GM13977 (cell line): Measurements from ENCODE around the gene LBHD2.

Experiments used
- DNase-seq: peaks from one replicate; pipeline ENCODE4 v3.0.0; 2012; ENCODE audit warnings: low spot score
- in situ Hi-C: fragments of 300-500 bp; cut with MboI; formaldehyde crosslinking; loops from one replicate; pipeline ENCODE4 v1.12.0; 2022; ENCODE audit warnings: low sequenced_read_pairs, low pct_unique_long_range_greater_than_20kb, mixed read lengths, inconsistent platforms; ENCODE audit not compliant: unreplicated experiment
- TF ChIP-seq, protein P1 (sequence below): IDR thresholded peaks from 2 replicates; pipeline ENCODE4 v1.5.1; 2012; ENCODE audit warnings: mild to moderate bottlenecking, control low read depth; ENCODE audit not compliant: insufficient read depth; ENCODE audit errors: extremely low read depth, missing control alignments

The LBHD2 gene

DNA sequence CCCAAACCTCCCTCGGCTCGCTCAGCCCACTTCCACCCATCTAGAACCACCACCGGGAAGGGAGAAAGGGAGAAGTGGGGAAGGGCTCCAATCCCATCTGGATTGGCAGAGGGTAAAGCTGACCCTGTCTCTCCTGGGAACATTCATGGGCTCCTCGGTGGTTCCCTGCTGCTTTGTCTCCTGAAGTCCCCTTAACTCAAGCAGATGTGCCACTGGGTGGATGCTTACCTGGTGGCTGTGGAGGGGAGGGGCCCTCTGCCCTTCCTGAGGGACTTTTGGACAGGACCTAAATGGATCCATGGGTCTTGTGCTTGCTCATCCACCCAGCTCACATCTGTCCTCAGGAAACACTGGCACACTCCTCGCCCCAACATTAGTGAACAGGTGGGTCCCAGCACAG is 24.5 kb upstream of the LBHD2 start:
- TF ChIP-seq, protein P1, sequence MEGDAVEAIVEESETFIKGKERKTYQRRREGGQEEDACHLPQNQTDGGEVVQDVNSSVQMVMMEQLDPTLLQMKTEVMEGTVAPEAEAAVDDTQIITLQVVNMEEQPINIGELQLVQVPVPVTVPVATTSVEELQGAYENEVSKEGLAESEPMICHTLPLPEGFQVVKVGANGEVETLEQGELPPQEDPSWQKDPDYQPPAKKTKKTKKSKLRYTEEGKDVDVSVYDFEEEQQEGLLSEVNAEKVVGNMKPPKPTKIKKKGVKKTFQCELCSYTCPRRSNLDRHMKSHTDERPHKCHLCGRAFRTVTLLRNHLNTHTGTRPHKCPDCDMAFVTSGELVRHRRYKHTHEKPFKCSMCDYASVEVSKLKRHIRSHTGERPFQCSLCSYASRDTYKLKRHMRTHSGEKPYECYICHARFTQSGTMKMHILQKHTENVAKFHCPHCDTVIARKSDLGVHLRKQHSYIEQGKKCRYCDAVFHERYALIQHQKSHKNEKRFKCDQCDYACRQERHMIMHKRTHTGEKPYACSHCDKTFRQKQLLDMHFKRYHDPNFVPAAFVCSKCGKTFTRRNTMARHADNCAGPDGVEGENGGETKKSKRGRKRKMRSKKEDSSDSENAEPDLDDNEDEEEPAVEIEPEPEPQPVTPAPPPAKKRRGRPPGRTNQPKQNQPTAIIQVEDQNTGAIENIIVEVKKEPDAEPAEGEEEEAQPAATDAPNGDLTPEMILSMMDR: no peak
- in situ Hi-C loops: no loop called here
- DNase-seq: no peak

DNA sequence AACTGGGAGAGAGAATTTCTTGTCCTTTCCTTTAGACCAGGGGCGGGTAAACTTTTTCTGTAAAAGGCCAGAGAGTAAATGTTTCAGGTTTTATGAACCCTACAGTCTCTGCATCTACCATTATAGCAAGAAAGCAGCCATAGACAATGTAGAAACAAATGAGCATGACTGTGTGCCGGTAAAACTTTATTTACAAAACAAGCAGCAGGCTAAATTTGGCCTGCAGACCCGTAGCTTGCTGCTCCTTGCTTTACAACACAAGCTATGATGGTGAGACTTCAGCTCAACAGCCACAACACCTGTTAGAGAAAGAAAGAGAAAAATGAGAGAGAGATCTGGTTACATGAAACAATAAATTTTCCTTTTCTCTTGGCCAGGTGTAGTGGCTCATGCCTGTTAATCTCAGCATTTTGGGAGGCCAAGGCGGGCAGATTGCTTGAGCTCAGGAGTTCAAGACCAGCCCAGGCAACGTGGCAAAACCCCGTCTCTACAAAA is 22.5 kb upstream of the LBHD2 start:
- TF ChIP-seq, protein P1: no peak
- in situ Hi-C loops: no loop called here
- DNase-seq: no peak

DNA sequence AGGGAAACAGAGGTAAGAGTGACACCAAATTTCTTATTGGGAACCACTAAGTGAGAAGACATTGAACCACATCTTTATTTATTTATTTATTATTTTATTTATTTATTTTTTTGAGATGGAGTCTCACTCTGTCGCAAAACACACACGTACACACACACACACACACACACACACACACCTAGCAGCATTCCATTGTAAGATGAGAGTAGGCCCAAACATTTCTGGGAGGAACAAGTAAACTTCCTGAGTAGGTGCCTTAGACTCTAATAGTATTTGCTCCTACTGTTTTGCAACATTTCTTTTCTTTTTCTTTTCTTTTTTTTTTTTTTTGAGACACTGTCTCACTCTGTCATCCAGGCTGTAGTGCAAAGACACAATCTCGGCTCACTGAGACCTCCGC is 19.6 kb upstream of the LBHD2 start:
- in situ Hi-C loops: no loop called here
- DNase-seq: no peak
- TF ChIP-seq, protein P1: no peak

DNA sequence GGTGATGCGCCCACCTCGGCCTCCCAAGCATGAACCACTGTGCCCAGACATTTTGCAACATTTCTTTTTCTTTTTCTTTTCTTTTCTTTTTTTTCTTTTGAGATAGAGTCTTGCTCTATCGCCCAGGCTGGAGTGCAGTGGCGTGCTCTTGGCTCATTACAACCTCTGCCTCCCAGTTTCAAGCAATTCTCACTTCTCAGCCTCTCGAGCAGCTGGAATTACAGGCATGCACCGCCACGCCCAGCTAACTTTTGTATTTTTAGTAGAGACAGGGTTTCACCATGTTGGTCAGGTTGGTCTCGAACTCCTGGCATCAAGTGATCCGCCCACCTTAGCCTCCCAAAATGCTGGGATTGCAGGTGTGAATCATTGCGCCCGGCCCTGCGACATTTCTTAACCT is 19.0 kb upstream of the LBHD2 start:
- in situ Hi-C loops: no loop called here
- DNase-seq: no peak

DNA sequence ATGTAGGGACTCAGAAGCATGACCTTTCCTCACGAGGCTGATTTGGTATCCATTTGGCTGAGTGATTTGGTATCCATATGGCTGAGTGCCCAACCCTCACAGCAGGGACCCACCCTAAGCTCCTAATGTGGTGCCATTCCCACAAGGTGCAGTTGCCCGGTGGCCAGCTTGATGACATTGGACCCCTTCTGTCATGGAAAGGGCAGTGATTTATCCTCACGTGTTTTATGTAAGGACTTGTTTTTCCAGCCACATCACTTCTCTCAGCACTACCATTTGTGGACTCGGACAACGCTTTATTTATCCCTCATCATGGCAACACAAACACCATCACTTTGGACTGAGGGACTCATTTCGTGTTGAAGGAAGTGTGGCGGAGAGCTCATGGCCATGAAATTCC is 18.1 kb upstream of the LBHD2 start:
- in situ Hi-C loops: no loop called here
- TF ChIP-seq, protein P1: no peak
- DNase-seq: no peak

More for the DNA sequence above, 19.0 kb upstream of the LBHD2 start:
- TF ChIP-seq, protein P1: no peak

DNA sequence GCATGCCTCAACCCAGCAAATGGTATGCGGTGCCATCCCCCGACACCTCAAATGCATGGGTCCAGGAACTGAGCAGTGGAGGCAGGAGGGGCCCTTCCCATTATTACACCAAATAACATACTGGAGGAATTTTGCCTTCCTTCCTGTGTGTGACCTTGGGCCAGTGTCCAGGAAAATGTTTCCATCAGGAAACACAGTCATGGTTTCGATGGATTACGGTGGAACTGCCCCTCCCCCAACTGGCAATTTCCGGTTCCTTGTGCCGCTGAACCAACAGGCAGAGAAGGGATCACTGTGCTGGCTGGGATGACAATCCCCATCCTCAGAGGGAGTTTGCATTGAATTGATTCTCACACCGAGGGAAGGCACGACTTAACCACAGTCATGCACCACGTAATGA is 17.6 kb upstream of the LBHD2 start:
- DNase-seq: no peak
- in situ Hi-C loops: no loop called here
- TF ChIP-seq, protein P1: no peak

DNA sequence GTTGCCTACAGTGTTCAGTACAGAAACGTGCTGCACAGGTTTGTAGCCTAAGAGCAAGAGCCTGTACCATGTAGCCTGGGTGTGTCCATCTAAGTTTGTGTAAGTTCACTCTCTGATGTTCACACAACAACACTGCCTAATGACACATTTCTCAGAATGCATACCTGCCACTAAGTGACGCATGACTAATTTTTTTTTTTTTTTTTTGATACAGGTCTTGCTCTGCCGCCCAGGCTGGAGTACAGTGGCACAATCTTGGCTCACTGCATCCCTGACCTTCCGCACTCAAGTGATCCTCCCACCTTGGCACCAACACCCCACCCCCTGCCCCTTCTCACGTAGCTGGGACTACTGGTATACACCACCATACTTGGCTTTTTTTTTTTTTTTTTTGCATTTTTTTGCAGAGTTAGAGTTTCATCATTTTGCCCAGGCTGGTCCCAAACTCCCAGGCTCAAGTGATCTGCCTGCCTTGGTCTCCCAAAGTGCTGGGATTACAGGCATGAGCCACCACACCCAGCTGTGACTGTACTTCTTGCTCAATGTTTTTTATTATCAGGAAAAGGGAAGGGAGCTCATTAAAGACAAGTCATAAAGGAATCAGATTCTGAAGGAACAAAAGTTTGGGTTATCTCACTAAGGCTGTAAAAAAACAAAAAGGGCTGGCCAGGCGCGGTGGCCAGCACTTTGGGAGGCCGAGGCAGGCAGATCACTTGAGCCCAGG is 16.6 kb upstream of the LBHD2 start:
- TF ChIP-seq, protein P1: no peak
- no peak for DNase-seq
- in situ Hi-C loops: no loop called here
